SK-N-SH (cell line): ENCODE data around the gene UTF1.

Experiments
- EP300 ChIP-seq, 2 experiments: IDR thresholded peaks; 2 replicates each; pipeline versions ENCODE4 v1.4.0 to v1.6.1; 2012; ENCODE audit warnings: borderline replicate concordance in 1 of 2, low read depth in 1 of 2, low read length in 1 of 2
- EZH2phosphoT487 ChIP-seq: fragments of 200-600 bp; sonication (generic); IDR thresholded peaks from 2 replicates; pipeline ENCODE4 v1.6.1; 2017; ENCODE audit warnings: low read depth, mixed run types, mild to moderate bottlenecking, antibody characterized with exemption, moderate library complexity, borderline replicate concordance
- GABPA ChIP-seq: IDR thresholded peaks from 2 replicates; pipeline ENCODE4 v1.4.0; 2012; ENCODE audit warnings: low read depth, mild to moderate bottlenecking
- POLR2AphosphoS5 ChIP-seq: IDR thresholded peaks from 2 replicates; pipeline ENCODE4 v1.6.1; 2012; ENCODE audit warnings: low read depth, low read length
- RAD21 ChIP-seq: IDR thresholded peaks from 2 replicates; pipeline ENCODE4 v1.6.1; 2012; ENCODE audit warnings: mild to moderate bottlenecking, low read length
- RCOR1 ChIP-seq: fragments of 150-350 bp; IDR thresholded peaks from 2 replicates; pipeline ENCODE4 v1.6.1; 2017; ENCODE audit warnings: antibody characterized with exemption, low read length
- TCF12 ChIP-seq: IDR thresholded peaks from 2 replicates; pipeline ENCODE4 v1.4.0; 2012
- TF ChIP-seq, protein P1 (sequence below): fragments of 200-600 bp; sonication (generic); IDR thresholded peaks from 2 replicates; pipeline ENCODE4 v1.6.1; 2017; ENCODE audit warnings: antibody characterized with exemption, mild to moderate bottlenecking, moderate library complexity
- TF ChIP-seq, protein P2 (sequence below): IDR thresholded peaks from 2 replicates; pipeline ENCODE4 v1.6.1; 2012; ENCODE audit warnings: mild to moderate bottlenecking, low read depth, low read length, moderate library complexity

DNA sequence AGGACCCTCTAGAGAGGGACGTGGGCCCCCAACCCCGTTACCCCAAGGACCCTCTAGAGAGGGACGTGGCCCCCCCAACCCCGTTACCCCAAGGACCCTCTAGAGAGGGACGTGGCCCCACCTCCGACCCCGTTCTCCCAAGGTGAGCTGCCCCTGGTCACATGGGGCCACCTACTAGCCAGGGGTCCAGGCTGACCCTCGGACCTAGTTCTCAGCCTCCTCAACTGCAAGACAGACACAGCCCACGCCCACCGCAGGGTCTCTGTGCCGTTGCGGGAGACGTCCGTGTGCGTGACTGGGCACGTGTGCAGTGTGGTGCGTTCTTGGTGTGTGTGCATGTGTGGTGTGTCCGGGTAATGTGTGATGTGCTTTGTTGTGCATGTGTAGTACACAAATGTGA lies 21.6 kb upstream of the UTF1 start:
- TF ChIP-seq, protein P1, sequence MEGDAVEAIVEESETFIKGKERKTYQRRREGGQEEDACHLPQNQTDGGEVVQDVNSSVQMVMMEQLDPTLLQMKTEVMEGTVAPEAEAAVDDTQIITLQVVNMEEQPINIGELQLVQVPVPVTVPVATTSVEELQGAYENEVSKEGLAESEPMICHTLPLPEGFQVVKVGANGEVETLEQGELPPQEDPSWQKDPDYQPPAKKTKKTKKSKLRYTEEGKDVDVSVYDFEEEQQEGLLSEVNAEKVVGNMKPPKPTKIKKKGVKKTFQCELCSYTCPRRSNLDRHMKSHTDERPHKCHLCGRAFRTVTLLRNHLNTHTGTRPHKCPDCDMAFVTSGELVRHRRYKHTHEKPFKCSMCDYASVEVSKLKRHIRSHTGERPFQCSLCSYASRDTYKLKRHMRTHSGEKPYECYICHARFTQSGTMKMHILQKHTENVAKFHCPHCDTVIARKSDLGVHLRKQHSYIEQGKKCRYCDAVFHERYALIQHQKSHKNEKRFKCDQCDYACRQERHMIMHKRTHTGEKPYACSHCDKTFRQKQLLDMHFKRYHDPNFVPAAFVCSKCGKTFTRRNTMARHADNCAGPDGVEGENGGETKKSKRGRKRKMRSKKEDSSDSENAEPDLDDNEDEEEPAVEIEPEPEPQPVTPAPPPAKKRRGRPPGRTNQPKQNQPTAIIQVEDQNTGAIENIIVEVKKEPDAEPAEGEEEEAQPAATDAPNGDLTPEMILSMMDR = no peak
- no peak for TF ChIP-seq POLR2AphosphoS5
- no peak for TF ChIP-seq GABPA
- TF ChIP-seq, protein P2, sequence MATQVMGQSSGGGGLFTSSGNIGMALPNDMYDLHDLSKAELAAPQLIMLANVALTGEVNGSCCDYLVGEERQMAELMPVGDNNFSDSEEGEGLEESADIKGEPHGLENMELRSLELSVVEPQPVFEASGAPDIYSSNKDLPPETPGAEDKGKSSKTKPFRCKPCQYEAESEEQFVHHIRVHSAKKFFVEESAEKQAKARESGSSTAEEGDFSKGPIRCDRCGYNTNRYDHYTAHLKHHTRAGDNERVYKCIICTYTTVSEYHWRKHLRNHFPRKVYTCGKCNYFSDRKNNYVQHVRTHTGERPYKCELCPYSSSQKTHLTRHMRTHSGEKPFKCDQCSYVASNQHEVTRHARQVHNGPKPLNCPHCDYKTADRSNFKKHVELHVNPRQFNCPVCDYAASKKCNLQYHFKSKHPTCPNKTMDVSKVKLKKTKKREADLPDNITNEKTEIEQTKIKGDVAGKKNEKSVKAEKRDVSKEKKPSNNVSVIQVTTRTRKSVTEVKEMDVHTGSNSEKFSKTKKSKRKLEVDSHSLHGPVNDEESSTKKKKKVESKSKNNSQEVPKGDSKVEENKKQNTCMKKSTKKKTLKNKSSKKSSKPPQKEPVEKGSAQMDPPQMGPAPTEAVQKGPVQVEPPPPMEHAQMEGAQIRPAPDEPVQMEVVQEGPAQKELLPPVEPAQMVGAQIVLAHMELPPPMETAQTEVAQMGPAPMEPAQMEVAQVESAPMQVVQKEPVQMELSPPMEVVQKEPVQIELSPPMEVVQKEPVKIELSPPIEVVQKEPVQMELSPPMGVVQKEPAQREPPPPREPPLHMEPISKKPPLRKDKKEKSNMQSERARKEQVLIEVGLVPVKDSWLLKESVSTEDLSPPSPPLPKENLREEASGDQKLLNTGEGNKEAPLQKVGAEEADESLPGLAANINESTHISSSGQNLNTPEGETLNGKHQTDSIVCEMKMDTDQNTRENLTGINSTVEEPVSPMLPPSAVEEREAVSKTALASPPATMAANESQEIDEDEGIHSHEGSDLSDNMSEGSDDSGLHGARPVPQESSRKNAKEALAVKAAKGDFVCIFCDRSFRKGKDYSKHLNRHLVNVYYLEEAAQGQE = no peak
- no peak for TF ChIP-seq EP300 (IDR thresholded peaks at IDR 0.05; ENCODE audit: borderline replicate concordance in 1 of 2, low read depth in 1 of 2, low read length in 1 of 2)
- no peak for TF ChIP-seq TCF12
- TF ChIP-seq RAD21 = no peak
- no peak for TF ChIP-seq RCOR1
- TF ChIP-seq EZH2phosphoT487 = no peak
